DND-41 (cell line): Measurements from ENCODE around the gene RTN4RL2.

Experiments used
- ATAC-seq: fragments of 200-7000 bp; cut with Tn5 transposase; 3 replicates; pipeline ENCODE4 v1.9.1; 2021; ENCODE audit warnings: low read depth; ENCODE audit not compliant: insufficient read depth
- DNase-seq: peaks from one replicate; pipeline ENCODE4 v3.0.0-alpha.2; 2020
- H2AFZ ChIP-seq: 2 replicates; pipeline ENCODE4 v1.6.0; 2012; ENCODE audit warnings: low read depth, low read length
- H3K27ac ChIP-seq: 2 replicates; pipeline ENCODE4 v1.5.1; 2012; ENCODE audit warnings: low read length, inconsistent platforms
- H3K27me3 ChIP-seq: fragments of 200-600 bp; sonication (generic); 2 replicates; pipeline ENCODE4 v1.6.0; 2012; ENCODE audit warnings: low read length, mild to moderate bottlenecking, inconsistent platforms; ENCODE audit not compliant: insufficient read depth, poor library complexity
- H3K36me3 ChIP-seq: 2 replicates; pipeline ENCODE4 v1.5.1; 2012; ENCODE audit warnings: low read length, inconsistent platforms; ENCODE audit not compliant: insufficient read depth
- H3K4me1 ChIP-seq: 2 replicates; pipeline ENCODE4 v1.5.1; 2012; ENCODE audit warnings: mild to moderate bottlenecking, low read length; ENCODE audit not compliant: insufficient read depth
- H3K4me2 ChIP-seq: 2 replicates; pipeline ENCODE4 v1.6.0; 2012; ENCODE audit warnings: mild to moderate bottlenecking, moderate library complexity, low read length, inconsistent platforms; ENCODE audit not compliant: insufficient read depth
- H3K4me3 ChIP-seq, 2 experiments: fragments of 200-600 bp in 1 of 2; shearing (Covaris generic) in 1 of 2; 2 replicates each; pipeline ENCODE4 v1.5.1; 2012 to 2016; ENCODE audit warnings: inconsistent platforms in 2 of 2, low read length in 2 of 2, mild to moderate bottlenecking in 2 of 2, low read depth in 1 of 2, moderate library complexity in 1 of 2
- H3K79me2 ChIP-seq: 2 replicates; pipeline ENCODE4 v1.6.0; 2012; ENCODE audit warnings: low read length, inconsistent platforms; ENCODE audit not compliant: insufficient read depth
- H3K9ac ChIP-seq: 2 replicates; pipeline ENCODE4 v1.6.0; 2012; ENCODE audit warnings: low read depth, mild to moderate bottlenecking, inconsistent platforms, low read length, moderate library complexity
- H3K9me3 ChIP-seq: 2 replicates; pipeline ENCODE4 v1.5.1; 2012; ENCODE audit warnings: low read length, moderate library complexity, mild to moderate bottlenecking, inconsistent platforms; ENCODE audit not compliant: insufficient read depth, severe bottlenecking
- H4K20me1 ChIP-seq: 2 replicates; pipeline ENCODE4 v1.6.0; 2012; ENCODE audit warnings: low read length; ENCODE audit not compliant: insufficient read depth
- EZH2 ChIP-seq: IDR thresholded peaks from 3 replicates; pipeline ENCODE4 v1.6.1; 2012; ENCODE audit warnings: borderline replicate concordance, low read depth, mild to moderate bottlenecking, moderate library complexity, low read length, inconsistent platforms; ENCODE audit not compliant: severe bottlenecking
- TF ChIP-seq, protein P1 (sequence below): IDR thresholded peaks from 2 replicates; pipeline ENCODE4 v1.5.1; 2012; ENCODE audit warnings: borderline replicate concordance, low read length, moderate library complexity, mild to moderate bottlenecking; ENCODE audit not compliant: poor library complexity, severe bottlenecking; ENCODE audit errors: extremely low read depth

The RTN4RL2 gene

DNA sequence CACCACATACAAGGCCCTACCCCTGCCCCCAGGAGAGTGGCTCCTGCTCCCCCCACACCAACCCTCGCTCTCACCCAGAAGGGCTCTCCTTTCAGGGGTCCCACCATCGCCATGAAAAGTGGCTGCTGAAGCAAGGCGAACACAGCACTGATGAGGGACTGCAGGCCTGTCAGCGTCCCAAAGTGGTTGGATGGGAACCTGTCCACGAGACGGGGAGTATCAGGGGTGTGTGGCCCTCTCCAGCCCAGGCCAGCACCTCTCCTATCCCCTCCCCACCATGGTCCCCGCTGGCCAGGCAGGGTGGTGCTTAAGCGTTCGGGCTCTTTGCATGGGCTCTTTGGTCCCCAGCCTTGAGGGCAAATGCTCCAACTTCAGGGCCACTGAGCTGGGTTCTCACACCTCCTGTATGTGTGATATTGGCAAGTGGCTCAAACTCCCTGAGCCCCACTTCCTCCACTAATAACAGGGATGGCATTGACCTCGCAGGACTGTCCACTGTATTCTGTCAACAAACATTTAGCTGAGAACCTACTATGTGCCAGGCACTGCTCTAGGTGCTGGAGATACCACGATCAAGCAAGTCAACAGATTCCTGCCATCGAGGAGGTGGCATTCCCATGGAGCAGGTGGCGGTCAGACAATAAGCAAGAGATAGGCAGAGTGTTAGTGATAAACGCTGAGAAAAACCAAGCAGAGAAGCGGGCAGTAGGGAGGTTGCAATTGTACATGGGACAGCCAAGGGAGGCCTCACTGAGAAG is 26.9 kb downstream of the RTN4RL2 start:
- Histone ChIP-seq H3K79me2 (no peaks in the 10 kb centered on the region), H3K27me3 (no peaks in the 10 kb centered on the region), H3K4me3 (no peak overlapping the region), H3K36me3 (peaks cover 8% of the 10 kb centered on the region; the same call in 1 of the 2 replicates), H3K9me3 (no peaks in the 10 kb centered on the region), H2AFZ (no peak overlapping the region), H3K27ac (no peak overlapping the region), H3K9ac (no peak overlapping the region), H3K4me1 (peaks cover 12% of the 10 kb centered on the region), H3K4me2 (no peak overlapping the region), H4K20me1 (no peaks in the 10 kb centered on the region)
- TF ChIP-seq, protein P1, sequence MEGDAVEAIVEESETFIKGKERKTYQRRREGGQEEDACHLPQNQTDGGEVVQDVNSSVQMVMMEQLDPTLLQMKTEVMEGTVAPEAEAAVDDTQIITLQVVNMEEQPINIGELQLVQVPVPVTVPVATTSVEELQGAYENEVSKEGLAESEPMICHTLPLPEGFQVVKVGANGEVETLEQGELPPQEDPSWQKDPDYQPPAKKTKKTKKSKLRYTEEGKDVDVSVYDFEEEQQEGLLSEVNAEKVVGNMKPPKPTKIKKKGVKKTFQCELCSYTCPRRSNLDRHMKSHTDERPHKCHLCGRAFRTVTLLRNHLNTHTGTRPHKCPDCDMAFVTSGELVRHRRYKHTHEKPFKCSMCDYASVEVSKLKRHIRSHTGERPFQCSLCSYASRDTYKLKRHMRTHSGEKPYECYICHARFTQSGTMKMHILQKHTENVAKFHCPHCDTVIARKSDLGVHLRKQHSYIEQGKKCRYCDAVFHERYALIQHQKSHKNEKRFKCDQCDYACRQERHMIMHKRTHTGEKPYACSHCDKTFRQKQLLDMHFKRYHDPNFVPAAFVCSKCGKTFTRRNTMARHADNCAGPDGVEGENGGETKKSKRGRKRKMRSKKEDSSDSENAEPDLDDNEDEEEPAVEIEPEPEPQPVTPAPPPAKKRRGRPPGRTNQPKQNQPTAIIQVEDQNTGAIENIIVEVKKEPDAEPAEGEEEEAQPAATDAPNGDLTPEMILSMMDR = no peak
- TF ChIP-seq EZH2 = no peak
- no peak for DNase-seq
- no peak for ATAC-seq

DNA sequence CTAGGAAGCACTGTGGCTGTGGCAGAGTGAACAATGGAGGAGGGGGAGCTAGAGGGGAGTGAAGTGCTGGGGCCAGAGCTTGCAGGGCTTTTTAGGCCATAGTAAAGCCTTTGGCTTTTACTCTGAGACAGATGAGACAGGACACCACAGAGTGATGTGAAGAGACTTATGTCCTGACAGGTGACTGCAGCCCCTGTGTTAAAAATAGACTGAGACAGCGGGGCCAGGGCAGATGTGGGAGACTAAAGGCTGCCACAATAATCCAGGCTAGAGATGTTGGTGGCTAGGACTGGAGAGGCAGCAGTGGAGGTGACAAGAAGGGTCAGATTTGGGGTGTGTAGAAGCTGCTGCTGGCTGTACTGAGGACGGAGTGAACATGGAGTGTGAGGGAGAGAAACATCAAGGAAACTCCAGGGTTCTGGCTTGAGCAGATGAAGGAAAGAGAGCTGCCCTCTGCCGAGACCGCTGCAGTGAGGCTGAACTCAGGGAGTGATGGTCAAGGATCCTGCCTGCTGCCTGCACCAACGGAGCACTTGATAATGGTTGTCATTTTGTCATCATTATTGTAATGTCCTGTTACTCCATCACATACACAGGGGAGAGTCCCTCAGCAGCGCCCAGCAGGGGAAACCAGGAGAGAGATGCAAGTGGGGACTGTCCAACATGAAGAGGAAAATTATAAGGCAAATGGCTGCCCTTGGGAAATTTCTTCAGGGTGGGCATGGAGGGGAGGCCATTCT is 27.8 kb downstream of the RTN4RL2 start:
- Histone ChIP-seq H3K9ac (no peak overlapping the region), H3K4me3 (no peak overlapping the region), H3K4me1 (peaks cover 5% of the 10 kb centered on the region), H3K79me2 (no peaks in the 10 kb centered on the region), H3K27ac (no peak overlapping the region), H3K36me3 (peaks cover 8% of the 10 kb centered on the region; the same call in 1 of the 2 replicates), H3K27me3 (no peaks in the 10 kb centered on the region), H3K4me2 (no peak overlapping the region), H3K9me3 (no peaks in the 10 kb centered on the region), H4K20me1 (no peaks in the 10 kb centered on the region), H2AFZ (no peak overlapping the region)
- ATAC-seq (no peak), DNase-seq (no peak)
- TF ChIP-seq EZH2 = no peak
- TF ChIP-seq, protein P1 = no peak

DNA sequence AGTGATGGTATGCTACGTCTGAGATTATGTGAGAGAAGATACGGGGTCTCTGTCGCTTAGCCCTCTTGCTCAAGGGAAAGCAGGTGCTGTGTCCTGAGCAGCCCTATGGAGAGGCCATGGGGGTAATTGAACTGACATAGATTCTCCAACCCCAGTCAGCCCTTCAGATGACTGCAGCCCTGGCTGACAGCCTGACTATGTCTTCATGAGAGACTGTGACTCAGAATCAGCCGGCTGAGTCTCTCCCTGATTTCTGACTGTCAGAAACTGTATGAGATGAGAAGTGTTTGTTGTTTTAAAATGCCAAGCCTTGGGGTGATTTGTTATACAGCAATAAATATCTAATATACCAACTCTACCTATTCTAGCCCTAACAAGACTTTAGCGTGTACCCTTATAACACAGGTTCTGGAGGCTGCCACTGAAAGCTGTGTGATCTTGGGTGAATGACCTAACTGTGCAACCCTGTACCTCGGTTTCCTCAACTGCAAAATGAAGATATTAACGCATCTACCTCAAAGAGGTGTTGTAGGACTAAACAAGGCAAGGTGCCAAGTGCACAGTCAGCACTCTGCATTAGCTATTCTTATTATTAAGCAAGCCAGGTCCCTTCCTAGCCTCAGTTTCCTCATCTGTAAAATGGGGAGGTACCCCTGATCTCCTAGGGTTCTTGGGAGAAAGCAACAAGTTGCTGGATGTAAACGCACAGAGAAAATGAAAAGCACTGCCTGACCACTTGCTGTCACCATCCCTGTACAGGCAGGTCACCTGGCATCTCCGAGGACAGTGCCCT is 30.3 kb downstream of the RTN4RL2 start:
- no peaks in the 10 kb centered on the region for H3K9me3 ChIP-seq
- H3K9ac ChIP-seq = no peak overlapping the region
- H2AFZ ChIP-seq = no peak overlapping the region
- peaks cover 8% of the 10 kb centered on the region; the same call in 1 of the 2 replicates for H3K36me3 ChIP-seq
- ATAC-seq (no peak), DNase-seq (no peak)
- H4K20me1 ChIP-seq = no peaks in the 10 kb centered on the region
- no peak overlapping the region for H3K4me2 ChIP-seq
- TF ChIP-seq EZH2 = no peak
- TF ChIP-seq, protein P1 = no peak
- no peaks in the 10 kb centered on the region for H3K27me3 ChIP-seq
- no peak overlapping the region for H3K4me3 ChIP-seq
- H3K79me2 ChIP-seq = no peaks in the 10 kb centered on the region
- H3K27ac ChIP-seq = no peak overlapping the region
- peaks cover 8% of the 10 kb centered on the region for H3K4me1 ChIP-seq
